IPS-15b (cell line): Measurements from ENCODE around the gene GFPT2.

ENCODE experiments used
- H3K27me3 ChIP-seq: one replicate; pipeline ENCODE4 v1.6.1; 2013; ENCODE audit warnings: low read length; ENCODE audit not compliant: control insufficient read depth, insufficient read depth
- H3K36me3 ChIP-seq: one replicate; pipeline ENCODE4 v1.6.1; 2013; ENCODE audit warnings: low read length; ENCODE audit not compliant: control insufficient read depth, insufficient read depth
- H3K4me1 ChIP-seq: one replicate; pipeline ENCODE4 v1.6.1; 2013; ENCODE audit warnings: mild to moderate bottlenecking, low read length; ENCODE audit not compliant: control insufficient read depth, insufficient read depth
- H3K4me3 ChIP-seq: one replicate; pipeline ENCODE4 v1.5.1; 2013; ENCODE audit warnings: low read depth, low read length
- H3K9ac ChIP-seq: one replicate; pipeline ENCODE4 v1.6.1; 2013; ENCODE audit warnings: low read depth, mild to moderate bottlenecking, low read length
- H3K9me3 ChIP-seq: one replicate; pipeline ENCODE4 v1.6.1; 2013; ENCODE audit warnings: mild to moderate bottlenecking, low read length; ENCODE audit not compliant: control insufficient read depth, insufficient read depth

GFPT2 gene

DNA sequence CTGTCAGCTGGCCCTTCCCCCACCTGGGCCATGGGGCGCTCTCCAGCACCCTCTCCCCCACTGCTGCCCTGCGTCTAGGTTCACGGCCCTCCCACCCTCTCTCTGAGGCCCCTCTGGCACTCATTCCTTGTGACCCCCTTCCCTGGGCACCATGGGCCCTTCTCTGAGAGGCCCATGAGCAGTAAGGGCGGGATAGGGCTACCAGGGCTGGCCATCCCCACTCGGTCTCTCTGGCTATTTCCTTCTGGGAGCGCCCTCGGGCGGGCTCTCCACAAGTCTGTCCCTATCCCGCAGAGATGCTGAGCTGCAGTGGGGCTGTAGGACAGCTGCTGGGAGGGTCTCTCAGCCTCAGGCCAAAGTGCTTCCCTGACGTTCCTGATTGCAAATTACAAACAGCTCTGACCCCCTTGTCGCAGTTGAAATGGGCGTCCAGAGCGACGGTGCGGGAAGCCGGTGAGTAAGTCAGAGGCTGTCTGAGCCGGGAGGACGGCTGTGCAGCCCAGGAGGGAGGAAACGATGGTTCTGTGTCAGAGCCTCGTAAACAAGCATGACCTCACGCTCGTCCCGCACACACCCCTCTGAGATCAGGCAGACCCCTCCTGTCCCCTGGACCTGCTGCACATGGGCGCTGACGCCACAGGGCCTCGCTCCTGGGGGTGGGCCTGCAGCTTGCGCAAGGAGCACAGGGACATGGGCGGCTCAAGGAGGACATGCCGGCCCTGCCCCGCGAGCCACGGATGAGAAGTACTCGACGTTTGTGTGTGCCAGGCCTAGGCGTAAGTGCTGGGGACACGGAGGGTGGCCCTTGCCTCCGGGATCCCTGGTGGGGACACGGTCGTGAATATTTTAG lies 36.3 kb upstream of the GFPT2 start:
- Histone ChIP-seq H3K9ac (no peak overlapping the region), H3K9me3 (no peaks in the 10 kb centered on the region), H3K36me3 (no peaks in the 10 kb centered on the region), H3K4me1 (peaks cover 2% of the 10 kb centered on the region), H3K27me3 (no peaks in the 10 kb centered on the region), H3K4me3 (no peak overlapping the region)

DNA sequence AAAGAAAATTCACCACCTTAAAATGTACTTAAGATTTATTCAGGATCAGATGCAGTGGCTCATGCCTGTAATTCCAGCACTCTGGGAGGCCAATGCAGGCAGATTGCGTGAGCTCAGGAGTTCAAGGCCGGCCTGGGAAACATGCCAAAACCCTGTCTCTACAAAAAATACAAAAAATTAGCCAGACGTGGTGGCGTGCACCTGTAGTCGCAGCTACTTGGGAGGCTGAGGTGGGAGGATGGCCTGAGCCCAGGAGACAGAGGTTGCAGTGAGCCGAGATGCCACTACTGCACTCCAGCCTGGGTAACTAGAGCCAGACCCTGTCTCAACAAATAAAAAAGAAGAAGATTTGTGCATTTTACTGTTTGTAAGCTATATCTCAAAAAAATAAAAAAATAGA lies 34.7 kb upstream of the GFPT2 start:
- H3K27me3 ChIP-seq = no peaks in the 10 kb centered on the region
- H3K36me3 ChIP-seq = no peaks in the 10 kb centered on the region
- H3K9me3 ChIP-seq = no peaks in the 10 kb centered on the region
- peaks cover 2% of the 10 kb centered on the region for H3K4me1 ChIP-seq
- H3K4me3 ChIP-seq = no peak overlapping the region
- no peak overlapping the region for H3K9ac ChIP-seq

DNA sequence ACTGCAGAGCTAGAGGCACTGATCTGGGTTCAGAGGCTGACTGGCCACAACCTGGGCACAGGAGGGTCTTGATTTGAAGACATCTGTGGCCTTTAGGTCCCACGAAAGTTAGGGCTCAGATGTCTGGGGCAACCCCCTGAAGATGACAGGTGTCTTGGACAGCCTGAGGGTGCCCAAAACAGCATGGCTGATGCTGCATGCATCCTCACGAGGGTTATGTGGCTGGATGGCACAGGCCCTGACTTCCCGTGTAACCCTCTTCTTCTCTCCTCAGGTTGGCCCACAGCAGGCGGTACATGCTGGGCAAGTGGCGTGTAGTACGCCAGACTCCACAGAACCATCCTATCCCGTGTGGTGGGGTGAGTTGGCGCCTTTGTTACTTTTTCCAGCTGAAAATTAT lies 29.8 kb upstream of the GFPT2 start:
- Histone ChIP-seq H3K36me3 (no peaks in the 10 kb centered on the region), H3K4me1 (no peaks in the 10 kb centered on the region), H3K9me3 (no peaks in the 10 kb centered on the region), H3K9ac (no peak overlapping the region), H3K27me3 (no peaks in the 10 kb centered on the region), H3K4me3 (no peak overlapping the region)

DNA sequence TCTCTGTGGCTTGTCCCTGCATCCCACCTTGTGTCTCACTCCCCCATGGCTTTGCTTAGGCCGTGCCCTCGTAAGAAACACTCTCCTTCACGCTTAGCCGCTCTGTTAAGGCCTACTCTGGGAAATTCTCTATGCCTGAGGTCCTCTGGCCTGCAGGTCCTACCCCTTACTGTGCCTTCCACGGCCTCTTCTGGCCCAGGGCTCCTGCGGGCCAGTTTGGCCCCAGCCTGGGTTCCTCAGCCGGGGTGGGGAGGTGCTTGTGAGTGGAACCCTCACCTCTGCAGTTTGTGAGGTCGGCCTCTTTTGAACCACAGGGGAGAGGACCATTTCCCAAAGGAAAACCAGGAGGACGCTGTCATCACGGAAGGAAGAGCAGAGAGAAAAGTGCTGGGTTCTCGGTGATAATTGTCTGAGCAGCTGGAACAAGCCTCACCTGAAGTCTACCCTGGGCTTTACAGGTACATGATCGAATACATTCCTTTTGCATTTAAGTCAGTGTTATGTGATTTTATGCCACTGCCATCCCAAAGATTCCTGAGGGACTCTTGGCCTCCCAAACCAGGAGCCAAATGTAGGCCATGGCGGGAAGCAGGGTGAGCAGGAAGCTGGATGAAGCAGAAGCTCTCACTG lies 28.8 kb upstream of the GFPT2 start:
- H3K36me3 ChIP-seq = no peaks in the 10 kb centered on the region
- H3K9ac ChIP-seq = no peak overlapping the region
- no peaks in the 10 kb centered on the region for H3K4me1 ChIP-seq
- H3K4me3 ChIP-seq = no peak overlapping the region
- no peaks in the 10 kb centered on the region for H3K27me3 ChIP-seq
- no peaks in the 10 kb centered on the region for H3K9me3 ChIP-seq

DNA sequence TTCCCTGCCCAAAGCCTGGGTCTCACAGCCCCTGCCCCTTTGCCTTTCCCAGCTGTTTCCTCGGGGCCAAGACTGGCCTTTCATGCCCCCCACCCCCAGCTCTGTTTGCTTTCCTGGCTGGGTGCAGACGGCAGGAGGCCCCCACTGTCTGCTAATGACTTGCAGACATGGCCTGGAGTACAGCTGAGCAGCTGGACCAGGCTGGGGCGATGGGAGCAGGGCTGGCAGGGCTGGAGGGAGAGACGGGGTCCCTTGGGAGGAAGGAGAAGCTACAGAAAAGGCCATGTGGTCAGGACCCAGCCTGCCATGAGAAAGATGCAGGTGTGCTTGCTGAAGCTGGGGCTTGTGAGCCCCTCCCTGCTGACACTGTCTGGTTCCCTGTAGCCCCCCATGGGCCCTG lies 28.3 kb upstream of the GFPT2 start:
- Histone ChIP-seq H3K4me1 (no peaks in the 10 kb centered on the region), H3K4me3 (no peak overlapping the region), H3K9me3 (no peaks in the 10 kb centered on the region), H3K9ac (no peak overlapping the region), H3K27me3 (no peaks in the 10 kb centered on the region), H3K36me3 (no peaks in the 10 kb centered on the region)

DNA sequence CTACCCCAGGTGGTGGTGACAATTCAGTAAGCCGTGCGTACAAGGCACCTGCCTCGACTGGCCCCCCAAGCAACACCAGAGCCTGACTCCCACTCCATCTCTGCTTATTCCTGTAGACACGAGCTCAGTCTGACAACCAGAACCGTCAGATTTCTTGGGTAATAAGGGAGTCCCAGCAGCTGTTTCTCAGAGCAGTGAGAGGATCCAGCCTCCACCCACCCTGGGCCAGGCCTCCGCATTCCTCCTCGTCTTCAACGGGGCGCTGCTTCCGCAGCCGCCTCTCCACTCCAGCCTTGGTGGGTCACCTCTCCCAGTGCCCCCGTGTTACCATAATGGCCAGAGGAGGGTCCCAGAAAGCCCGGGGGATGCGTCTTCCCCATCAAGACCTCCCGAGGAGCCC lies 27.7 kb upstream of the GFPT2 start:
- no peak overlapping the region for H3K9ac ChIP-seq
- H3K4me1 ChIP-seq = no peaks in the 10 kb centered on the region
- H3K27me3 ChIP-seq = no peaks in the 10 kb centered on the region
- no peaks in the 10 kb centered on the region for H3K9me3 ChIP-seq
- H3K36me3 ChIP-seq = no peaks in the 10 kb centered on the region
- no peak overlapping the region for H3K4me3 ChIP-seq

DNA sequence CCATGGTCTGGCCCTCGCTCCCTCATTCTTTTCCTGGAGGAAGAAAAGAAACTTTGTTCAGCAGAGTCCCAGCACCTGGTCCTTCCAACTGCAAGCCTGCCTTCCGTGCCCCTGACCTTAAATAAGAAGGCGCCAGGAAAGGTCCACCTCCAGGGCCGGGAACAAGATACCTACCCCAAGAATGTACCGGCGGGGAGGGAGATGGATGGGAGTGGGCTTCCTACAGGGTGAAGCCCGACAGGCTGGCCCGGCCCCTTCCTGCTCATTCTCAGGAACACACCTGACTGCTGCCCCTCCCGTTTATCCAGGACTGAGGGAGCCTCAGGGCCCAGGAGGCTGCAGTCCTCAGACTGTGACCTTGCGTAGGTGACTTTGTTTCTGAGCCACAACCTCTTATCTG lies 27.3 kb upstream of the GFPT2 start:
- H3K4me3 ChIP-seq = no peak overlapping the region
- H3K9me3 ChIP-seq = no peaks in the 10 kb centered on the region
- H3K4me1 ChIP-seq = no peaks in the 10 kb centered on the region
- no peaks in the 10 kb centered on the region for H3K27me3 ChIP-seq
- no peak overlapping the region for H3K9ac ChIP-seq
- H3K36me3 ChIP-seq = no peaks in the 10 kb centered on the region

DNA sequence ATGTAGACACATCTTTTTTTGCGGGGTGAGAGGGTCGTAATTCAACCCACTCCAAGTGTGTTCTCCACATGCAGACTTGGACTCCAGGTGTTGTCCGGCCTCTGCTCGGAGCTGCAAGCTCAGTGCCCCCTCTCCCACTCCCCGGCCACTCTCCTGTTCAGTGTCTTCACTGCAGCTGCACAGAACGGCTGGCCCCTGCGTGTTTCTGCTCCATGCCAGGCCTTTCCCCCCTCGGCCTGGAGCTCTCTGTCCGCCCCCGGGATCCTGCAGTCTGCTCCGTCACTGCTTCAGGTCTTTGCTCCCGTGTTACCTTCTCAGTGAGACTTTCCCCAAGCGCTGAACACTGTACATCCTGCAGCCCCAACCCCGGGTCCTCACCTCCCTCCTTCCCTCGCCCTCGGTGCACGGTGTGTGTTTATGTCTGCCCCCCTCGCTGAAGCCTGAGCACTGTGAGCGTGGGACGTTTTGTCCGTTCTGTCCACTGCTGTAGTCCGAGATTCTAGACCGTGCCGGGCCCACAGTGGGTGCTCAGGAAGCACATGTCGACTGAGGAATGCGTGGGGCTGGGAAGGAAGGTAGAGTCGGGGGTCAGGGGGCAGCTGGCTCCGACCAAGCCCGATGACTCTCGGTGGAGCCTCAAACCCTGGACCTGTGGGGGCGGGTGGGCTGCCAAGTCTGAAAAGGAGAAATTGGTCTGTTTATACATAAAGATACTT lies 26.4 kb upstream of the GFPT2 start:
- Histone ChIP-seq H3K27me3 (no peaks in the 10 kb centered on the region), H3K9me3 (no peaks in the 10 kb centered on the region), H3K4me1 (no peaks in the 10 kb centered on the region), H3K4me3 (no peak overlapping the region), H3K36me3 (no peaks in the 10 kb centered on the region), H3K9ac (no peak overlapping the region)

DNA sequence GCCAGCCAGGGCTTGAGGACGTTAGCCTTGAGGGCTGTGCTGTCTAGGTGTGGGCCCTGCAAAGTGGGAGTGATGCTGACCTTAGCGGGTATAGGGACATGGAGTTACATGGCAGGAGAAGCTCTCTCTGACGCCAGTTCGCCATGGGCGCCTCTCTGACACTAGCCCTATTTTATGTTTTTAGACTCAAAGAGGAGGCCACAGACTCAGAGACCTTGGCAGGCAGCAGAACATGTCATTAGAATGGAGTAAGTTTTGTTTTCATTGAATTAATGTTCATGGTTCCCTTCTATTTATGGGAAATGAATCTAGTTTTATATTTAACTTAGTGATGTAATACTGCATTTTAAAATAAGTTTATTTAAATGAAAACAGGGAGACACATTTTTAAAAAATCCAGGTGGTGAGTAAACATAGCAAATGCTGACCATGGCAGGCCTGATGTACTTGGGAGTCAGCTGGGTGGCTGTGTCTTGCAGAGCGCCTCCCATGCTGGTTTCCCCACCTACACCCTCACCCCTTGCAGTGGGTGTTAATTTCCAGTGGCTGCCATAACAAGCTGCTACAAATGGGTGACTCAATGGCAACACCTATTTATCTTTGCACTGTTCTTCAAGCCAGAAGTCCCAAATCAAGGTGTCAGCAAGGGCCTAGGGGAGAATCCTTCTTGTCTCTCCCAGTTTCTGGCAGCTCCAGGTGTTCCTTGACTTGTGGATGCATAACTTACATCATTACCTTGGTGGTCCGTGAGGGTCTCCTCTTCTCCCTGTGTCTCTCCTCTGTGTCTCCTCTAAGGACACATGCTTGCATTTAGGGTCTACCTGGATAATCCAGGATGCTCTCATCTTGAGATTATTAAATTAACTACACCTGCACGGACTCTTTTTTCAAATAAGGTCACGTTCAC lies 25.6 kb upstream of the GFPT2 start:
- no peaks in the 10 kb centered on the region for H3K36me3 ChIP-seq
- H3K27me3 ChIP-seq = no peaks in the 10 kb centered on the region
- no peaks in the 10 kb centered on the region for H3K9me3 ChIP-seq
- H3K4me1 ChIP-seq = no peaks in the 10 kb centered on the region
- H3K4me3 ChIP-seq = no peak overlapping the region
- H3K9ac ChIP-seq = no peak overlapping the region

DNA sequence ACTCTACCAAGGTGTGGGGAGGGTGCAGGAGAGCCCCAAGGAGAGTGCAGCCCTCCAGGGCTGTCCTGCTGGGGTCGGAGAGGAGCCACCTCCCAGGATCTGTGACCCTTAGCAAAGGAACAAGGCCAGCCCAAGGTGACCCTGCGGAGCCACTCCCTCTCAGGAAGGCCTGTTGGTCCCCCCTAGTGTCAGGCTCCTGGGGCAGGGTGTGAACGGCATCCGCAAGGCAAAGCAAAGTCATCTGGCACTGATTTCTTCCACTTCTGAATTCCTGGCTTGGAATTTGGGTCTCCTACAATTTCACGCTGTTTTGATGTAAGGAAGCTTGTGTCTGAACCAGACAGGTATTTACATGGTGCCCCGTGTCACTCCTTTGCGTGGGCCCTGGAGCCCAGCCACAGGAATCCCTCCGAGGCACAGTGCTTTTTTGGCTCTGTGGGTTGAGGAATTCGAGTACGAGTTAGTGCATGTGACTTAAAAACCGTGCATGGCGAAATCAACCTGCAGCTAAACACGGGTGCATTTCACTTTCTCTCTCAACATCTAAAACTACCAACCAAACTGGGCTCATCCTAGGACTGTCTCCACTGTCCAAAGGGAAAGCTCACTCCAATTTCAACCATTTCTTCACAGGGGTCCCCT lies 24.5 kb upstream of the GFPT2 start:
- H3K4me3 ChIP-seq = no peak overlapping the region
- no peaks in the 10 kb centered on the region for H3K27me3 ChIP-seq

DNA sequence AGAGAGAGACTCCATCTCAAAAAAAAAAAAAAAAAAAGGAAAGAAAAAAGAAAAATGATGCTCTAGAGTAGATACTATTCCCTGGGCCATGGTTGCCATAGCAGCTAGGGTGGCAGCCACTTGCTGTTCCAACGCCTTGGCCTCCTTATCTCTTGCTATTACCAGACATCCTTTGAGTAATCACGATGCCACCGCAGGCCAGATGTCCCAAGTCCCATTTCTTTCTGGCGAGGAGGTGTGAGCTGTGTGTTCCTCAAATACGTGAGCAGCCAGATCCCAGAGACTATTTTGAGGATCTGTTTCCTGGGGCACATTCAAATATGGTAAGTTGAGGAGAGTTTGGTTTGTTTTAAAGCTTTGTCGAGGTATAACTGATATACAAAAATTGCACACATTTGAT lies 23.4 kb upstream of the GFPT2 start:
- Histone ChIP-seq H3K9me3 (no peaks in the 10 kb centered on the region), H3K4me1 (no peaks in the 10 kb centered on the region), H3K36me3 (no peaks in the 10 kb centered on the region), H3K9ac (no peak overlapping the region), H3K27me3 (no peaks in the 10 kb centered on the region), H3K4me3 (no peak overlapping the region)

More for the DNA sequence above, 24.5 kb upstream of the GFPT2 start:
- Histone ChIP-seq H3K9ac (no peak overlapping the region), H3K4me1 (no peaks in the 10 kb centered on the region), H3K36me3 (no peaks in the 10 kb centered on the region), H3K9me3 (no peaks in the 10 kb centered on the region)
